ENCODE data around the gene MKRN2.
"Not testable (repeated sequence)": the region's sequence is repeated elsewhere in the genome, so short reads cannot be mapped to it uniquely, and the experiment has no call there.

Gene MKRN2, protein sequence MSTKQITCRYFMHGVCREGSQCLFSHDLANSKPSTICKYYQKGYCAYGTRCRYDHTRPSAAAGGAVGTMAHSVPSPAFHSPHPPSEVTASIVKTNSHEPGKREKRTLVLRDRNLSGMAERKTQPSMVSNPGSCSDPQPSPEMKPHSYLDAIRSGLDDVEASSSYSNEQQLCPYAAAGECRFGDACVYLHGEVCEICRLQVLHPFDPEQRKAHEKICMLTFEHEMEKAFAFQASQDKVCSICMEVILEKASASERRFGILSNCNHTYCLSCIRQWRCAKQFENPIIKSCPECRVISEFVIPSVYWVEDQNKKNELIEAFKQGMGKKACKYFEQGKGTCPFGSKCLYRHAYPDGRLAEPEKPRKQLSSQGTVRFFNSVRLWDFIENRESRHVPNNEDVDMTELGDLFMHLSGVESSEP

DNA sequence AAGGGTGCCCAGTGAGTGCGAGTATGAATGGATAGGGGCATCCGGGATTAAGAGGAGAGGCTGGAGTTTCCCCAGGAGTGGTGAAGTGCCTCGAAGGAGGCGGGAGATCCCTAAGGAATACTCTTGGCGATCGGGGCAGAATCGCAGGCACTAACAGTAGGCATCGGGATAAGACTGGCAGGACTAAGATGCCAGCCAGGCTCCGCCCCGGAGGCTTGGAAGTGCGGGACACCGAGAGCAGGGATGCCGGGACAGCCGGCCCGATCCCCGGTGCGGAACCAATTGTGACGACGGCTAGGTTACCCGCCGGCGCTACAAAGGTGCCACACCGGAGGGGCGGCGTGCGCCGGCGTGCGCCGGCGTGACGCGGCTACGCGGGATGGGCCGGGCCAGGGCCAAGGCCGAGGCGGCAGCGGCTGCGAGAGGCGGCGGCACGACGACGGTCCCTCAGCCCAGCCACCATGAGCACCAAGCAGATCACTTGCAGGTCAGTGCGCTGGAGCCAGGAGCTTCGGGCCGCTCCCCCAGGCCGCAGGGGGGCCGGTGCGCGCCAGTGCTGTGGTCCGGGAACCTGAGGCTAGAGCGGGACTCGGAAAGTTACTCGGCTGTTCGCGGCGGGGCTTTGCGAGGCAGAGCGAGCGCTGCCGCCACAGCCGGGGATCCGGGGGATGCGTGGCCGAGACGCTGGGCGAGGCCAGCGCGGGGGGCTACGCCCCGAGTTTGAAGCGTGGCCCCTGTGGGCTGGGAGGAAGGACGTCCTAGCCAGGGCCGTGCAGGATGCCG lies at the start of gene MKRN2:
Gene MKRN2, plus strand, starts transcription at position 398 of the 783 bp plus-strand sequence. Its CDS starts 64 bp downstream, at position 462.
- DNase-seq = peak; percentile 64

DNA sequence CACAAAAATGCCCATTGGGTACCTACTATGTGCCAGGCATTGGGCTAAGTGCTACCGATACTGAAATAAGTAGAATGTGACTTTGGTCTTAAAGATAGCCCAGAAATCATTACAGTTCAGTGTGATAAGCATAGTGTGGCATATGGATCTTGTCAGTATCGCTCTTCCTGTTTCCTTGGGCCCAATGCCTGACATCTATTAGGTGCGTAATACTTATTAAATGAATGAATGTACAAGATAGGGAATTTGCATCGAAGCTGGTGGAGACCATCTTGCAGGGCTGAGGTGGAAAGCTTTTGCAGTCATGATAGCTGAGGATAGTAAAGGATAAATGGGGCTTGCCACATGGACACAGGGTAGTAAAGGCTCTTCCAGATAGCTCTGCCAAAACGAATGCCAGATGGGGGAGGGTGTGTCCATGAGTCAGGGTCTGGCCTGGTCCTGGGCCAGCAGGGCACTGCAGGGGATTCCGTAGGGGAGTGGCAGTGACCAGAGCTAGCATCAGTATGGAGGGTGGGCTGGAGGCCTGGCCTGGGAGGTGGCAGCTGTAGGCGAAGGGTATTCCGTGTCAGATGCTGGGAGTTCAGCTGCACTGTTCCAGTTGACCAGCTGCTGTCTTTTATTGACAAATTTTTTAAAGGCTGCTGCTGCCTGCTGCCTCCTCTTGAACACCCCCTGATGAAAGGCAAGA lies 49.2 kb upstream of the MKRN2 start:
- no peak for DNase-seq

- DNase-seq = no peak
Observed at GRCh38 chr3:12508291-12508700, 48.6 kb upstream of the MKRN2 start.

DNA sequence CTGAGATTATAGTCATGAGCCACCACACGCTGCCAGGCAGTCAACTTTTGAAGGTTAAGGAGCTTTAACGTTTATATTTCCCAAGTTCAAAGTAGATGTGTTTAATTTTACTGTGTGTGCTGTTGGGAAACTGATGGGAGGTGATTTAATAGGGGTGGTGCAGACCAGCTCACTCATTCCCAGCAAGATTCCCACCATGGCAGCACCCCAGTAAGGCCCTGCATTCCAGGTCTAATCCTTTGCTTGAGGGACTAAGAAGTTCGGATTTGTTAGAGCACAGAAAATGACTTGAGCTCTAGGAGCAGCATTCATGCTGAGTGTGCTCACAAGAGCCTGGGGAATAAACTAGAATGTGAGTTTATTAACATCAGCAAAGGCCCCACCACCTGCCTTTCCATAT lies 47.4 kb upstream of the MKRN2 start:
- no peak for DNase-seq

DNA sequence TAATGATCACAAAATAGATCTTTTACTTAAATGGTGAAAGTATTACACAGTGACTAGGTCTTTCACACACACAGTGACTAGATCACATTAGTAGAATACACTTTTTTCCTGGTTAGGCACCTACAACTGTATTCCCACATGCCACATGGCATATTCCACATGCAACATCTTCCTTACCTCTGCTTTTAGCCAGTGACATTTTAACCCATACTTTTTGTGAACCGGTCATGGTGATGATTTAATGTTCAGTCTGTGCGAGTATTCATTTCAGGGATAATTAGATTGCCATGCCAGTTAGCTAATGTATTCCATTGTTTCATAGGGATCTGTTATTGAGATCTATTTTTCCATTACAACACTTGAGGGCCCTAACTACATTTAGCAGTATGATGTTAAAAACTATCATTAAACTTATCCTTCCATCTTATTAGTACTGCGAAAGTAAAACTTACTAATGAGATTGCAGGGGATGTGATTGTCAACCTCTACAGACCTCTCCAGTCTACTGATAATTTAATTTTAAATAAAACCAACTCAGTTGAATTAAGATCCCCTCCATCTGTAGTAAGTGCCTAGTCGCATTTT lies 44.3 kb upstream of the MKRN2 start:
- DNase-seq = no peak

DNA sequence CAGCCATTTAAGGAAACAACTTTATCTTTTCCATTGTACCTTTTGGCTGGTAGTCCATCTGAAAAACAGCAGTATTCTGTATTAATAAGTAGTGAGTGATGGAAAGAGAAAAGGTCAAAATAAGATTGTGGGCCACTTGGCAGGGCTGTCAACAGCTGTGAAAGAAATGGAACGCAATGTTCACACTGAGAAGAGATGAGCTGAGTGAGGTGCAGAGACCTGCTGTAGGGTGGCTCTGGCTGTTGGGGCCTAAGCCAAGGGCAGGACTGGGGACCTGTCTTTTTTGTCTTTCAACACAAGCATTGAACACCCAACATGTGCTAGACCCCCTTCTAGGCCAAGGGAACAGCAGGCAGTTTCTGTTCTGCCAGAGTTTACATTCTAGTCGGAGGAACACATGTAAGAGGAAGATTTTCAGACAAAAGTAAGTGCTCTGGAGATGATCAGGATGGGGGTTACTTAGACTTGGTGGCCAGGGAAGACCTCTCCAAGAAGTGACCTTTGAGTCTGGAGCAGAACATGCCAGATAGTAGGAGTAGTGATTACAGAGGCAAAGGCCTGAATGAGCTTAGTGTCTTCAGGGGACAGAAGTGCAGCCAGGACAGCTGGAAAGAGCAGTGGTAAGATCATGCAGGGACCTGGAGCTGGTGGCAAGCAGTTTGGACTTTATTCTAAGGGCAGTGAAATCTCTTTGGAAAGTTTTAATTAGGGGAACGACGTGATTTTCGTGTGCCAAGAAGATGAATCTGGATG lies 43.0 kb upstream of the MKRN2 start:
- DNase-seq = no peak

DNA sequence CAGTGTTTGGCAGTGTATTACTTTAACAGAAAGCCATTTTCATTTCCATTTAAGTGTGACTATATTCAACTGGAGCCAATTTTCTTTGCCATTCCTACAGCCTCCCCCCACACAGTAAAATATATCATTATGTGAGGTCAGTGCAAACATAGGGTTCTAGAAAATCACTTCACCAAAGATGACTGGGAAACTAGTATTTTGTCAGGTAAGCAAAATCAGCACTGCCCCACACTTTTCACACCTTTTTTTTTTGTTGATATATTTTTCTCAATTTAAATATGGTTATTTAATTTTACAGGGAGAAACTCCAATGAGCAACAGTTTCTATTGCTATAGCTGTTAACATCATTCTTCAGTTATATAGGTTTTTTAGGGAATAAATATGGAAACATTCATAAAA lies 41.3 kb upstream of the MKRN2 start:
- no peak for DNase-seq

- DNase-seq = no peak
Observed at GRCh38 chr3:12516873-12517272, 40.0 kb upstream of the MKRN2 start.

DNA sequence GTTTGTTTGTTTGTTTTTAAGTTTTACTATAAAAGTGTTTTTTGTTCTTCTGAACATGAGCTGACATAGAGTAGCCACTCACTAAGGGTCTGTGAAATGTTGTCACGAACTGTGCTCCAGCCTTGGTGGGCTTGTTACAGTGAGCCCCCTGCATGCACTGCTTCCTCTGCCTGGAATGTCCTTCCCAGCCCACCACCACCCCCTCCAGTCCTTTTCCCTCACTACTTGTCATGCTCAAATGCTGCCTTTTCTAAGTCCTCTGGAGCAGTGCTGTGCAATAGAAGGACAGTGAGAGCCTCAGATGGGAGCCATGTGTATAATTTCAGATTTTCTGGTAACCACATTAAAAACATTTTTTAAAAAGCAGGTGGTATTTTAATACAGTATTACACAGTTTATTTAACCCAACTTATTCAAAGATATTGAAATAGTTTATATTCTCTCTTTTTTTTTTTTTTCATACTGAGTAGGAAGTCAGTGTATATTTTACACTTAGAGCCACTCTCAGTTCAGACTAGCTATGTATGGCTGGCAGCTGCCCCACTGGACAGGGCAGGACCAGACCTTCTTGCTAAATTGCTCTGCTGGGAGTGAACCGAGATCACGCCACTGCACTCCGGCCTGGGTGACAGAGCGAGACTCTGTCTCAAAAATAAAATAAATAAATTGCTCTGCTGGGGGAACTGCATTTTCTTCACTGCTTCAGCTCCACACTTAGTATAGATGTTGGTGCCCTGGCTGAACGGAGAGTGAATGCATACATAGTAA lies 38.4 kb upstream of the MKRN2 start:
- DNase-seq = no peak

GRCh38 chr3:12521010-12521409 lies 35.9 kb upstream of the MKRN2 start:
- no peak for DNase-seq

DNA sequence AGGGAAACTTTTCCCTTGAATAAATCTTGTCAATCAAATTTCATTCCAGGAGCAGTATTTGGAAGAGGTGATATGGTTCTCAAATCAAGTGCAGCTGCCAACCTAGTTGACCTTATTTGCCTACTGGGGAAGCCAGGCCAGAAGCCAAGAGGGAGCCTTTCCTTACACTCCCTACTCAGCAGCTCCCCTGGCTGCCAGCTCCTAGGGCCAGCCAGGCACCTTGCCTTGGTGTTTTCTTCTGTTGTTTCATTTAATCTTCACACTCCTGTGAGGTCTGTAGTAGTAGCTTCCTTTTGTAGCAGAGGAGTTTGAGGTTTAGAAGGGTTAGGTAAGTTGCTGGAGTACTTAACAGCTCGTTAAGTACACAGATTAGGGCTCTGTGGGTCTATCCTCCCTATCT lies 34.2 kb upstream of the MKRN2 start:
- no peak for DNase-seq

GRCh38 chr3:12527757-12528143 lies 29.1 kb upstream of the MKRN2 start:
- DNase-seq = no peak

DNA sequence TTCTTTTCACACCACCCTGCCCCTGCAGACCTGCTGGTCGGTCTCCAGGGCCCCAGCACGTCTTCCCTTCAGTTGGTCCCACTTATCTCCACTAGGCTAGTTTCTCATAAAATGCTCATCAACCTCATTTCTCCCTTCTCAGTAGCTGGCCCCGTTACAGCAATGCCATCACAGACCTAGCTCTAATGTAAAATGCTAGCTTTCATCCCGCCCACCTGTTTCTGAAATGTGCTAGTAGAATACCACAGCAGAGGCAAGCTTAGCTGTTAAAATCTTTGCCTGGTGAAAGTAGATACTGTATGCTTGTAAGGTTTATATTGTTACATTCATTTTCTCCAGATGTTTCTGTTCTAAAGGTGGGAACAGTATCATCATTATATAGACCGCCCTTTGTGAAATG lies 24.7 kb upstream of the MKRN2 start:
- no peak for DNase-seq

DNA sequence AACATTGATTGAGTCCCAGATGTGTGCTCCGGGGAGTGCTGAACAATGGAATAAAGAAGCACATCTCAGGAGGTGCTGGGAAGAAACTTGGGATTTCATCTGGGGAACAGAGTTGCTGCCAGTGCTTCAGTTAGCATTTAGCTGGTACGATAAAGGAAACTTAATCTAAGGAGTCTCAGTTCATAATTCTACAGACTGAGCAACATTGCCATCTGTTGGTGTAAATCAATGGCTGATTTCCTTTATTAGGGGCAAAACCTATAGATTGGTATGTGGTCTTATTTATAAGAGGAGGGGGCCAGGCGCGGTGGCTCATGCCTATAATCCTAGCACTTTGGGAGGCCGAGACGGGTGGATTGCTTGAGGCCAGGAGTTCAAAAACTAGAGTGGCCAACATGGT lies 20.5 kb upstream of the MKRN2 start:
- DNase-seq = no peak

DNA sequence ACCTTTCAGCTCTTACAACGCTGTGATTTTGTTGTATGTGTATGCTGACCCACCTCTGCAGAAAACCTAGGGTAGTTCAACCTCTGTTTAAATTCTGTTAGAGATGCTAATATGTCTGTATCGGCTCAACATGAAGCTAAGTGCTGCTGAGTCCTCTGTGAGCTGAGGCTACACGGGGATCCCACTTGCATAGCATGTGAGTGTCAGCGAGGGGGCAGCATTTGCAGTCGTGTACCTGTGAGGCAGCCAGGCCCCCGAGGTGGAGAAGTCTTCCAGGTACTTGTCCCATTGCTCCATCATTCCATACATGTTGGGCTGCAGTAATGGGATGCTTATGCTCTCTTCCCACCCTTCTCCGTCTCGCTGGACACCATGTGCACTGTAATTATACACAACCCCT lies 15.3 kb upstream of the MKRN2 start:
- no peak for DNase-seq

- not testable (repeated sequence) for DNase-seq
Observed at GRCh38 chr3:12543497-12543896, 13.4 kb upstream of the MKRN2 start.

GRCh38 chr3:12544652-12545472 lies 12.0 kb upstream of the MKRN2 start:
- no peak for DNase-seq

- no peak for DNase-seq
Observed at GRCh38 chr3:12545473-12545791, 11.5 kb upstream of the MKRN2 start, which contains the start of gene MKRN2OS. Gene MKRN2OS (minus strand): TSS chr3:12545499. CDS start chr3:12545464, 35 bp downstream.

DNA sequence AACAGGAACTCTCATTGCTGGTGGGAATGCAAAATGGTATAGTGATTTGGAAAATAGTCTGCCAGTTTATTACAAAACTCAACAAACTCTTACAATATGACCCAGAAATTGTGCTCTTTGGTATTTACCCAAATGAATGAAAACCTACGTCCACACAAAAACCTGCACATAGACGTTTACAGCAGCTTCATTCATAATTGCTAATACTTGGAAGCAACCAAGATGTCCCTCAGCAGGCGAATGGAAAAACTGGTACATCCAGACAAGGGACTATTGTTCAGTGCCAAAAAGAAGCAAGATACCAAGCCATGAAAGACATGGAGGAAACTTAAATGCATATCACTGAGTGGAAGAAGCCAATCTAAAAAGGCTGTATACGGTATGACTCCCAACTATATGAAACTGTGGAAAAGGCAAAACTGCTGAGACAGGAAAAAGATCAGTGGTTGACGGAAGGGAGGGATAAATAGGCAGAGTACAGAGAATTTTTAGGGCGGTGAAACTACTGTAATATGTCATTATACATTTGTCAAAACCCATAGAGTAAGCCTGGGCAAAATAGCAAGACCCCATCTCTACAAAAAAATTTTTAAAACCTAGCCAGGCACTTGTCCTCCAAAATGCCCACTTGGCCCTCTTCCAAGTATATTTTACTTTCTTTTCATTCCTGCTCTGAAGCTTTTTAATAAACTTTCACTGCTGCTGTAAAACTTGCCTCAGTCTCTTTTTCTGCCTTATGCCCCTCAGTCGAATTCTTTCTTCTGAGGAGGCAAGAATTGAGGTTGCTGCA lies 6.7 kb upstream of the MKRN2 start:
- DNase-seq = no peak

GRCh38 chr3:12553921-12554391 lies 2.9 kb upstream of the MKRN2 start:
- DNase-seq = peak; percentile 36
